Measurements from ENCODE around the gene PPM1N.
A peak's percentile ranks its signal among the peaks of the same experiment; 100 is the strongest.
"Not testable (repeated sequence)": the region's sequence is repeated elsewhere in the genome, so short reads cannot be mapped to it uniquely, and the experiment has no call there.

The PPM1N gene

GRCh38 chr19:45510352-45510751, 12.1 kb downstream of the PPM1N start:
- DNase-seq, result not testable (repeated sequence)

DNA sequence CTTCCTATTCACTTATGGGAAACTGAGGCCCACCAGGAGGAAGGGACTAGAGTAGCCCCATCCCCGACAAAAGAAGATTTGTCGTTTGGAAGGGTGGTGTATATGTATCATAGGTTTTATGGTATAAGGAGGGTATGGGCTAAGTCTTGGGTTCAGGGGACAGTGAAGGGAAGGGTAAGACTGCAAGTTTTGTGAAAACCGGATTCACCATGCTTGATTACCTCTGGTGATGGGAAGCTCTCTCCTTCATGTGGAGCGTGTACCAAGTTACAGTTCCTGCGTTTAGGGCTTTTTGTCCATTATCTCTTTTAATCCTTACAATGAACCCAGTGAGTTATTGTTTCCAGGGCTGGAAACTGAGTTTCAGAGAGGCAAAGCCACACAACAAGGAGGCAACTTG, 12.8 kb downstream of the PPM1N start:
- no peak for DNase-seq

- no peak for DNase-seq
Observed at GRCh38 chr19:45512881-45513483, 14.7 kb downstream of the PPM1N start.

GRCh38 chr19:45514376-45515051, 16.3 kb downstream of the PPM1N start:
- DNase-seq, result no peak

GRCh38 chr19:45515081-45515624, 16.9 kb downstream of the PPM1N start:
- DNase-seq, result peak; percentile 98

- no peak for DNase-seq
Observed at GRCh38 chr19:45515807-45516401, 17.7 kb downstream of the PPM1N start.

- DNase-seq, result no peak
Observed at GRCh38 chr19:45517238-45517637, 19.0 kb downstream of the PPM1N start.

GRCh38 chr19:45517641-45518468, 19.6 kb downstream of the PPM1N start:
- DNase-seq, result no peak

- no peak for DNase-seq
Observed at GRCh38 chr19:45518469-45518826, 20.2 kb downstream of the PPM1N start.

DNA sequence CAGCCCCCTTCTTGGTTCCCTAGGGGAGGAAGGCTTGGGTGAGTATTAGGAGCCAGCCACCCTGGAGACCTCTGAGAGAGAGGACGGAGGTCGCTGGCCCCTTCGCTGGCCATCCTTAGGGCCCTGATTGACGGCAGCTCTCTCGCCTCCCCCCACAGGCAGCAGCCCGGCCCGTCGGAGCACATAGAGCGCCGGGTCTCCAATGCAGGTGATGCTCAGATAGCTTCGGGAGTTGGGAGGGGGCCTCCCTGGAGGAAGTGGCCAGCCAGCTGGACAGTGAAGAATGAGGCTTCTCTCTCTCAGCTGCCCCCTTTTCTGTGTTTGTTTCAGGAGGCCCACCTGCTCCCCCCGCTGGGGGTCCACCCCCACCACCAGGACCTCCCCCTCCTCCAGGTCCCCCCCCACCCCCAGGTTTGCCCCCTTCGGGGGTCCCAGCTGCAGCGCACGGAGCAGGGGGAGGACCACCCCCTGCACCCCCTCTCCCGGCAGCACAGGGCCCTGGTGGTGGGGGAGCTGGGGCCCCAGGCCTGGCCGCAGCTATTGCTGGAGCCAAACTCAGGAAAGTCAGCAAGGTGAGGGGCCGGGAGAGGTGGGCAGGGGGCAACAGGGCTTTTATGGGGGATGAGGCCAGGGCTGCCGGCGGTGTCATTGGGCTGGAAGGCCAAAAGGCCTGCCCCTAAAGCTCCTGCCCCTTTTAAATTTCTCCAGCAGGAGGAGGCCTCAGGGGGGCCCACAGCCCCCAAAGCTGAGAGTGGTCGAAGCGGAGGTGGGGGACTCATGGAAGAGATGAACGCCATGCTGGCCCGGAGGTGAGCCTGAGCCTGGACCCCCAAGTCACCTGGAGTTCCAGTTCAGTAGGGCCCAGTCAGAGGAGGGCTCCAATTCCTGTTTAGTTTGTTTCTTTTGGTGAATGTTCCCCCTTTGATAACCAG, 24.0 kb downstream of the PPM1N start:
- DNase-seq, result no peak

- peak; percentile 94 for DNase-seq
Observed at GRCh38 chr19:45523642-45524256, 25.5 kb downstream of the PPM1N start.

DNA sequence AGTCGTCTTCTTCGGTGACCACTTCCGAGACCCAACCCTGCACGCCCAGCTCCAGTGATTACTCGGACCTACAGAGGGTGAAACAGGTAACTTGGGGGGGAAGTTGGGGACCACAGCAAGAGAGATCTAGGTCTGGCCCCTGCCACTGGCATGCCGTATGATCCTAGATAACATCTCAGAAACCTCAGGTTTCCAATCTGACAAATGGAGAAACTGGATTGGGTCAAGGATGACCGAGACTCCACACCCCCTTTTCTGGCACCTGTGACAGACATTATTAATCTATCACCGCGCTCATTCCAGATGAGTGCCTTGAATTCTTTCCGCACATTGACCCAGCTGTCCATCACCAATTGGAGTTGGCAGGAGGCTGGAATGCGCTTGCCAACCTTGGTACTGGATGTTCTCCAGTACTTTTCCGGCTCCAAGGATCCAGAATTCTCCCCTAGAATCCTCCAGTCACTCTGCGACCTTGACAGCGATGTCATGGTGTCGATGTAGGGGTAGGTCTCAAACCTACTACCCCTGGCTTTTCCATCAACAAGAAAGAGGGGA, 26.4 kb downstream of the PPM1N start:
- DNase-seq, result no peak

DNA sequence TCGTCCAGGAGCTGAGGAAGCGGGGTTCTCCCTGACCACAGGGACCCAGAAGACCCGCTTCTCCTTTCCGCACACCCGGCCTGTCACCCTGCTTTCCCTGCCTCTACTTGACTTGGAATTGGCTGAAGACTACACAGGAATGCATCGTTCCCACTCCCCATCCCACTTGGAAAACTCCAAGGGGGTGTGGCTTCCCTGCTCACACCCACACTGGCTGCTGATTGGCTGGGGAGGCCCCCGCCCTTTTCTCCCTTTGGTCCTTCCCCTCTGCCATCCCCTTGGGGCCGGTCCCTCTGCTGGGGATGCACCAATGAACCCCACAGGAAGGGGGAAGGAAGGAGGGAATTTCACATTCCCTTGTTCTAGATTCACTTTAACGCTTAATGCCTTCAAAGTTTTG, 27.9 kb downstream of the PPM1N start:
- DNase-seq, result no peak

GRCh38 chr19:45526971-45527370, 28.7 kb downstream of the PPM1N start:
- DNase-seq, result no peak

DNA sequence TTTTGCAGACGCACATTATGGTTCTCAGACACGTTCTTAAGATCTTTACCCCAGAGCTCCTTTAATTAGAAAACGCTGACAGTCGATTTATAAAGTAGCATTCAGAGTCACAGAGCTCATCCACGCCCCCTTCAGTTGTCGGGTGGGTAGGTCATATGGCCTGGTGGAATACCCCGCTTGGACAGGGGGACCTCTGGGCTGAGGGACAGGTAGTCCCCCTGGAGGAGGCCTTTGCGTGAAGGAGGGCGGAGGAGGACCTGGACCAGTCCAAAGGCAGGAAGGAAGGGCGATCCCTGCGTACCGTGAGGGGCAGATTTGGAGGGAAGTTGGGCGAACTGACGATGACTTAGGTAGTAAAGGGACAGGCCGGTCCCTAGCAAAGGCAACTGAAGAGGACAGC, 29.5 kb downstream of the PPM1N start:
- DNase-seq, result no peak

DNA sequence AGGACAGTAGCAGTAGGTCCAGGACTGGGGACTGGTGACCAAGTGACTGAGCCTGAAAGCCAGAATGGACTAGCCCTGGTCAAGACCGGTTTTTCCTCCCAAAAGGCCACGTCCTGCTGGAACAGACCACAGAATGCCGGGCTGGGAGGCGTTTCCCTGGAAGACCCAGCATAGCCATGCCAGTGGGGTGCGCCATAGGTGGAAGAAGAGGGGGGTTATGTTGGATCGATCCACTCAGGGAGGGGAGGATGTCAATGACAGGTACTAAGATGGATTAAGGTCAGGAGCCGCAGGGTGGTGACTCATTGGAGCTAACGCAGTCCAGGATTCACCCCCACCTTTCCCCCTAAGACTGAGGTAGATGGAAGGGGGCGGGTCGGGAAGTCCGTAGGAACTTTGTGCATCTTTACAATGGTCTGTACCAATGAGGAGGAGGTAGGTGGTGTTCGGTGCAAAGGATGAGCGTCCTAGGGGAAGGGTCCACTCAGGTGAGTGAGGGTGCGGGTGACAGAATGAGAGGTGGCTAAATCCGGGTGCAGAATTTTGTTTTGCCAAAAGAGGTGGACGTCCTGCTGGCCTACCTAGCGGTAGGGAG, 30.0 kb downstream of the PPM1N start:
- DNase-seq, result no peak

- no peak for DNase-seq
Observed at GRCh38 chr19:45528744-45529419, 30.6 kb downstream of the PPM1N start.

- DNase-seq, result no peak
Observed at GRCh38 chr19:45529420-45529785, 31.2 kb downstream of the PPM1N start.

DNA sequence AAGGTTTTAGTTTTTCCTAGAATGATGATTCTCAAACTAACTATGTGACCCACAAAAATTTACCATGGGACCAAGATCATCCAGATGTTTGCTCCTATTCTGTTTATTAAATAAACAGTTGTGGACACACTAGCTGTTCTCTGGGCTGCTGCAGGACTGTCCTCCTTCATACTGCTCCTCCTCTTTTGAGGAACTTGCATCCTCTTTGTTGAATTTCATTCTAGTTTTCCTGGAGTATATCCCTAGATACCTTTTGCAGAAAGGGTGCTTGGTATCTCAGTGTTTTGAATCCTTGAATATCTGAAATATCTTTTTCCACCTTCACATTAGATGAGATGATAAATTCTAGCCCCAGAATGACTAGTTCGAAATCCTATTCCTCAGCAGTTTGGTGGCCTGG, 33.1 kb downstream of the PPM1N start:
- no peak for DNase-seq

- no peak for DNase-seq
Observed at GRCh38 chr19:45539459-45539858, 41.2 kb downstream of the PPM1N start.

All from MV-4-11 (cell line).